ENCODE measurements around the gene TRAF3.

TRAF3 gene

GRCh38 chr14:102805941-102806340, 28.7 kb downstream of the TRAF3 start:
- TF ChIP-seq CTCF (IDR thresholded peaks at IDR 0.05; ENCODE audit: low read length), result no peak
- TF ChIP-seq EZH2 (IDR thresholded peaks at IDR 0.05; ENCODE audit: borderline replicate concordance, low read length), result no peak
- Histone ChIP-seq H3K4me1 (ENCODE audit: insufficient read depth, low read length, severe bottlenecking) (peaks cover 50% of the 10 kb centered on the region), H3K27ac (ENCODE audit: low read depth, low read length, poor library complexity, severe bottlenecking) (no peak overlapping the region), H3K27me3 (ENCODE audit: insufficient read depth, low read length) (no peaks in the 10 kb centered on the region), H3K9me3 (ENCODE audit: low read length) (no peaks in the 10 kb centered on the region), H3K79me2 (ENCODE audit: insufficient read depth, low read length) (peaks cover 3% of the 10 kb centered on the region; the same call in 1 of the 2 replicates), H3K4me3 (ENCODE audit: low read depth, low read length, poor library complexity, severe bottlenecking) (no peak overlapping the region), H4K20me1 (ENCODE audit: insufficient read depth, low read length) (no peaks in the 10 kb centered on the region), H3K4me2 (ENCODE audit: low read length) (no peak overlapping the region; the same call in 1 of the 2 replicates), H3K9me2 (ENCODE audit: low read depth, low read length) (no peaks in the 10 kb centered on the region), H3K9ac (ENCODE audit: low read length) (no peak overlapping the region), H2AFZ (ENCODE audit: low read length) (no peak overlapping the region), H3F3A (ENCODE audit: insufficient read depth, low read length) (no peaks in the 10 kb centered on the region), H3K36me3 (ENCODE audit: insufficient read depth, low read length) (no peaks in the 10 kb centered on the region)

DNA sequence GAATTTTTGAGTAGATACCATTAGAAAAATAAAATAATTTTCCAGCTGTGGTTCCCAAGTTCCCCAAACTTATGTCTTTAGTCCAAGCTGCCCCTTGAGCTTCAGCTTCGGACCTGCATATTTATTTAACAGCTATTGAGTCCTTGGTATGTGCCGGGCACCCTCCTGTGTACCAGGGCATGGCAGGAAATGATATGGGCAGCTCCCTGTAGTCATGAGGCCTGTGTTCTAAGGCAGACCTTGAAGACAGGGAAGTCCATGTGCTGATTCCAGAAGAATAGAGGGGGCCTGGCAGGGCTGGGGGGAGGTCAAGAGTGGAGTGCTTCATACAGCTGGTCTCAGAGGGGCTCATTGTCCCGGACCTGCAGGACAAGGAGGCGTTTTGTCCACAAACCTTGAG, 29.2 kb downstream of the TRAF3 start:
- Histone ChIP-seq H2AFZ (ENCODE audit: low read length) (no peak overlapping the region), H3K4me3 (ENCODE audit: low read depth, low read length, poor library complexity, severe bottlenecking) (no peak overlapping the region), H4K20me1 (ENCODE audit: insufficient read depth, low read length) (no peaks in the 10 kb centered on the region), H3K4me2 (ENCODE audit: low read length) (no peak overlapping the region), H3K36me3 (ENCODE audit: insufficient read depth, low read length) (no peaks in the 10 kb centered on the region), H3K79me2 (ENCODE audit: insufficient read depth, low read length) (peaks cover 8% of the 10 kb centered on the region; the same call in 1 of the 2 replicates), H3K27ac (ENCODE audit: low read depth, low read length, poor library complexity, severe bottlenecking) (no peak overlapping the region), H3K27me3 (ENCODE audit: insufficient read depth, low read length) (no peaks in the 10 kb centered on the region), H3K9me2 (ENCODE audit: low read depth, low read length) (no peaks in the 10 kb centered on the region), H3K9me3 (ENCODE audit: low read length) (no peaks in the 10 kb centered on the region), H3K4me1 (ENCODE audit: insufficient read depth, low read length, severe bottlenecking) (peaks cover 53% of the 10 kb centered on the region), H3F3A (ENCODE audit: insufficient read depth, low read length) (no peaks in the 10 kb centered on the region), H3K9ac (ENCODE audit: low read length) (no peak overlapping the region)
- no peak for TF ChIP-seq EZH2 (IDR thresholded peaks at IDR 0.05; ENCODE audit: borderline replicate concordance, low read length)
- no peak for TF ChIP-seq CTCF (IDR thresholded peaks at IDR 0.05; ENCODE audit: low read length)

DNA sequence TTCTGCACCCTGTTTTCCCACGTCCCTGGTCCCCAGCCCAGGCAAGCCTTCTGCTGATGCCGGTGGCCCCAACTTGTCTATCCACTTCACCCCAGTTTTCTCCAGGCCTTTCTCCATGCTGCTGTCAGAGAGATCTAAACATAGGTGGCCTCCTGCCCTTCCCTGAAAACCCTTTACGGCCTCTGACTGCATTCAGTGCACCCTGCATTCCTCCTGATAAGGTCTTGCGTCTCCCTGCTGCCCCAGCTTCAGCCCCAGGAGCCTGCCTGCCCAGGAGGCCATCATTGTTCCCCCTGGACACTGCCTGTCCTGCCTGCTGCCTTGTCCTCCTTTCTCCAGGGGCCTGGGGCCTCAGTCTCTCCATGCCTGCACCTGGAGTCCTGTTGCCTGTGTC, 29.8 kb downstream of the TRAF3 start:
- Histone ChIP-seq H3K27ac (ENCODE audit: low read depth, low read length, poor library complexity, severe bottlenecking) (peak overlapping the region; percentile 67), H3K27me3 (ENCODE audit: insufficient read depth, low read length) (no peaks in the 10 kb centered on the region), H2AFZ (ENCODE audit: low read length) (no peak overlapping the region), H3K4me1 (ENCODE audit: insufficient read depth, low read length, severe bottlenecking) (peaks cover 53% of the 10 kb centered on the region), H3K79me2 (ENCODE audit: insufficient read depth, low read length) (peaks cover 13% of the 10 kb centered on the region; the same call in 1 of the 2 replicates), H3K36me3 (ENCODE audit: insufficient read depth, low read length) (no peaks in the 10 kb centered on the region), H3K4me2 (ENCODE audit: low read length) (peak overlapping the region; percentile 26; the same call in 1 of the 2 replicates), H3K4me3 (ENCODE audit: low read depth, low read length, poor library complexity, severe bottlenecking) (no peak overlapping the region), H3F3A (ENCODE audit: insufficient read depth, low read length) (no peaks in the 10 kb centered on the region), H3K9ac (ENCODE audit: low read length) (no peak overlapping the region), H4K20me1 (ENCODE audit: insufficient read depth, low read length) (no peaks in the 10 kb centered on the region), H3K9me2 (ENCODE audit: low read depth, low read length) (no peaks in the 10 kb centered on the region), H3K9me3 (ENCODE audit: low read length) (no peaks in the 10 kb centered on the region)
- TF ChIP-seq CTCF (IDR thresholded peaks at IDR 0.05; ENCODE audit: low read length) (no peak), EZH2 (IDR thresholded peaks at IDR 0.05; ENCODE audit: borderline replicate concordance, low read length) (no peak)

Data from OCI-LY1 (cell line).